HG03139 (cell line): ENCODE data around the gene TMEM17.

ENCODE experiments used
- ATAC-seq: cut with Tn5 transposase; IDR thresholded peaks from one replicate; pipeline ENCODE4 v1.9.1; 2021; ENCODE audit not compliant: unreplicated experiment

TMEM17 gene

GRCh38 chr2:62474176-62474575, 31.8 kb downstream of the TMEM17 start:
- no peak for ATAC-seq

- no peak for ATAC-seq
Measured at GRCh38 chr2:62473246-62473827, 32.7 kb downstream of the TMEM17 start.

DNA sequence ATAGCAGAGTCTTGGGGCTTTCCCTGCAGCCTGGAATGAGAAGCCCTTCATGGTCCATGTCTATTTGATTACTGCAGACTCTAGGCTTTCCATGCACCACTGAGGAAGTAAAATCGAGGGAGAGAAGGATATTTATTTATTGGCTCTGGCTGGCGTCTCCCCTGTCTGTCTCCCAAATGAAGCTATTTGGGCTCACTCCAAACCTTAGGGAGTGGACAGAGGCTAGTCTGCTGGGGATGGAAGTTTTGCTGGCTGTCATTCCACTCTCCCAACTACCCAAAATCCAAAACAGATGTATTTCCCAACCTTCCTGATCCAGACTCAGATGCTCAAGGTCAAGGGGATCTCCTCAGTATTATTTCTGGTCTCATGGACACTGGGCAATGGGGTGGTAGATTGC, 33.7 kb downstream of the TMEM17 start:
- ATAC-seq, result no peak

DNA sequence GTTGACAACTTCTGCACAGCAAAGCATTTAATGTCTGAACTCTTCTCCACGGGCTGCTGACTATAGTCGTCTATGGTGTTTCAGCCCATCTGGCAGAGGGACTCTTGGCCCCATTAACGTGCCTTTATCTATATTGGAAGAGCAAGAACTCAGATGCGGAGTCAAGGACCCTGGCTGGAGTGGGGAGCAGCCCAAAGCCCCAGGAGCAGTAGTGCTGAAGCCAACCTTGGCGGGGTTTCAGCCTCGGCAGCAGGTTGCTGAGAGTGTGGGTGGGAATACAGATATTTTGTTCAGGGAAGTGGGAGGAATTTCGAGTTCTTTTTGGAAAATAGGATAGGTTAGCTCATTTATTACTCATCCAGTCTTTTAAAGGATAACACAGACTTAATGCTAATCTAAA, 34.2 kb downstream of the TMEM17 start:
- no peak for ATAC-seq

DNA sequence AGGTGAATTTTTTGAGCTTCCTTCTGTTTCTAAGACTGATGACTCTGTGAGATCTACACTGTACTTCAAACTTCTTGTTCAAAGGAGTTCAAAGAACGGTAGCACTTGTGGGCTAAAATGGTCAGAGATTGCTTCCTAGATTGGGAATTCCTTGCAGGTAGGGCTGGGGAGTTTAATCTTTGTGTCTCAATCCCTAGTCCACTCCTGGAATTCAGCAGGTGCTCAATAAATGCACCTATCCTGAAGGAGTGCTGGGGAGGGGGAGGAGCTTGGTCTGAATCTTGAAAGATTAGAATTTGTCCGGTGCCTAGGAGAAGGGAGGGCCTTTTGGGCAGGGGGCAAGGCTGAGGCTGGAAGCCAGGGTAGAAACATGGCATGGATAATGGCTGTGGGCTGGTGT, 34.6 kb downstream of the TMEM17 start:
- no peak for ATAC-seq

DNA sequence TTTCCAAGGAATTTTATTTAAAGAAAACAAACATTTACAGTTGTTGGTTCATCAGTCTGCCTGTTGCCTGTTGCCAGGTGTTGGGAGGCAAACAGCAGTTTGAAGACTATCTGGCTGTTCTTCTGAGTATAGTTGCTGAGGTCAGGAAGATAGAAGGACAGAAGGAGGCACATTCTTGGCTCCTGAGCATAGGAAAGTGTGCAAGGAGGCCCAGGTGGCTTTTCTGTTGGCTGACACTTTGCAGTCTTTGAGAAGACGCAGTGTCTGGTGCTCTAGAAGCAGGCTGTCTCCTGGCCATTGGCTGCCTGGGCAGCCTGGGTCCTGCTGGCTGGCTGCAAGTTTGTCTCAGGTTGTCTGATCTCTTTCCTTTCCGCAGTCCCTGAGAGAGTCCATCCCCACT, 36.4 kb downstream of the TMEM17 start:
- no peak for ATAC-seq

DNA sequence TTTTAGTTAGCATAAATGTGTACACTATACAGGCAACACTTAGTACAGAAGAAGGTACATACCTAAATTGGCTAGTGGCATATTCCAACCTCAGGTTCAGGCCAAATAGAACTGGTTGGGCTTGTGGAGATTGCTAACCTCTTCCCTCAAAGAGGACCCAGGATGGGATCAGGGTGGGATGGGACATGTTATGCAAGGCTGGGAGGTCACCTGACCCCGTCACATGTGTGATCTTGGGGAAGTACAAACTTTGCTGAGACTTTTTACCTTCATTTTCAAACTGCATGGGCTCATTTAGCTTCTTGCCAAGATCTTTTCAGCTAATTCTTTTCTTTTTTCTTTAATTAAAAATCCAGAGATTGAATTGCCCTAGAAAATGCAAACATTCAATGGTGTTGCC, 36.9 kb downstream of the TMEM17 start:
- ATAC-seq, result no peak

- ATAC-seq, result no peak
Measured at GRCh38 chr2:62467475-62468321, 38.3 kb downstream of the TMEM17 start.

DNA sequence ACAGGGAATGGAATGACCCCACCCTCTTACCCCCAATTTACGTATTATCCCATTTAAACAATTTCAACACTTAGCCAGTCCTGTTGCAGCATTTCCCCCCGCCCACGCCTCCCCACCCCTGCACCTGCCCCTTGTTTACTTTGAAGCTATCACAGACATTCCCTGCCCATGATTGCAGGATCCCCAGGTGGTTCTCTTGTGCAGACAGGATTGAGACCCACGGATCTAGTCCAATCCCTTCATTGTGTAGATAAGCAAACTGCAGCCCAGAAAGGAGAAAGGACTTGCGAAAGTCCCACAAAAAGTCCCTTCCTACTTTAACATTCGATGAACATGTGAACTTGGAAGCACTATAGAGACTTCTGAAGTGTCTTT, 38.9 kb downstream of the TMEM17 start:
- ATAC-seq, result no peak

GRCh38 chr2:62466503-62466854, 39.5 kb downstream of the TMEM17 start:
- no peak for ATAC-seq

- ATAC-seq, result no peak
Measured at GRCh38 chr2:62465741-62466502, 40.1 kb downstream of the TMEM17 start.

DNA sequence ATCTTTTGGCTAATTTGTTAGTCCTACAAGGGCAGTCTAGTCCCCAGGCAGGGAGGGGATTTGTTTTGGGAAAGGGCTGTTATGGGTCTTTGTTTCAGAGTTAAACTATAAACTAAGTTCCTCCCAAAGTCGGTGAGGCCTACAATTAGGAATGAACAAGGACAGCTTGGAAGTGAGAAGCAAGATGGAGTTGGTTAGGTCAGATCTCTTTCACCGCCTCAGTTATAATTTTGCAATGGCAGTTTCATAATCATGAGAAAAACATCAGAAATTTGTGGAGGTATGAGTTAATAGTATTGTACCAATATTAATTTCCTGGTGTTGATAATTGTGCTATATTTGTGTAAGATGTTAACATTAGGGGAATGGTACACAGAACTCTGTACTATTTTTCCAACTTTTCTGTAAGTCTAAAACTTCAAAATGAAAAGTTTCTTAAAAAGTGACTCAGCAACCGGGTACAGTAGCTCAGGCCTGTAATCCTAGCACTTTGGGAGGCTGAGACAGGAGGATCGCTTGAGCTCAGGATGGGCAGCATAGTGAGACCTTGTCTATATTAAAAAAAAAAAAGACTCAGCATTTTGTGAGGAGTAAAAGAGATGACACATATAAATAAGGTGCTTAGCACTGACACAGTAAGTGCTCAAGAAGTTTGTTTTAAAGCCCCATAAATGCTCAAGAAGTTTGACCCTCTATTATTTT, 40.8 kb downstream of the TMEM17 start:
- no peak for ATAC-seq

DNA sequence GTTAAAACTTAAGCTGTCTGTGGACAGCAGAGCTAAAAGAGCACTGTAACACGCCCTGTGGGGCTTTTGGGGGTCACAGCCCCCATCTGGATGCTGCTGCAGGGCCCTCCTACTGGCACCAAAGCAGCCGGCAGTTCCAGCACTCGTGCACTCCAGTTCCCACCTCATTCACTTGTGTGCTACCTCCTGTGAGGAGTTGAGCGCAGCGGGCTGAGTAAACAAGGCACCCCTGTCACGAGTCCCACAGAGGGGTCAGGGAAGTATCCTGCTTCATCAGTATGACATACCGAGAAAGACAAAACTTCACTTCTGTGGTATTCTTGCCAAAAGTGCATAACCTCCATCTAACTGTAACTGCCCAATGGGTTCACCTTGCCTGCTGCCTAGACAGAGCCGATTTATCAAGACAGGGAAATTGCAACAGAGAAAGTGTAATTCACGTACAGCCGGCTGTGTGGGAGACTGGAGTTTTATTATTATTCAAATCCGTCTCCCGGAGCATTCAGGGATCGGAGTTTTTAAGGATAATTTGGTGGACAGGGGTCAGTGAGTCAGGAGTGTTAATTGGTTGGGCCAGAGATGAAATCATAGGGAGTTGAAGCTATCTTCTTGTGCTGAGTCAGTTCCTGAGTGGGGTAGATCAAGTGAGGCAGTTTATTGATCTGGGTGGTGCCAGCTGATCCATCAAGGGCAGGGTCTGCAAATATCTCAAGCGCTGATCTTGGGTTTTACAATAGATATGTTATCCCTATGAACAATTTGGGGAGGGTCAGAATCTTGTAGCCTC, 41.6 kb downstream of the TMEM17 start:
- ATAC-seq, result no peak

DNA sequence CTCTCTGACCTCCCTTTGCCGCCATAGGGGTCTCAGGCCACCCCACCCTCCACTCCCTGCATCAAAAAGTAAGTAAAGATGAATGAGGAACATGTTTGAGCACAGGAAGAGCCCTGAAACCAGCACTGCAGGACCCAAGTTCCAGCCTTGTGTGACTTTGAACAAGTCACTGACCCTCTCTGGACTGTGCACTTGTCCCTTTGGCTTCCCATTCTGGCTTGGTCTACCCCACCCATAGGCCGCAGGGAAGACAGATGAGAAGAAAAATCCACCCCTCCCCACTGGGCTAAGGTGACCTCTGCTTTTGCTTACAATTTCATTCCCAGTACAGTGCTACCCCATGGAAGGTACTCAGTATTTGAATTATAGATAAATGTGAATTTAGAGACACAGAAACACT, 43.8 kb downstream of the TMEM17 start:
- ATAC-seq, result no peak

DNA sequence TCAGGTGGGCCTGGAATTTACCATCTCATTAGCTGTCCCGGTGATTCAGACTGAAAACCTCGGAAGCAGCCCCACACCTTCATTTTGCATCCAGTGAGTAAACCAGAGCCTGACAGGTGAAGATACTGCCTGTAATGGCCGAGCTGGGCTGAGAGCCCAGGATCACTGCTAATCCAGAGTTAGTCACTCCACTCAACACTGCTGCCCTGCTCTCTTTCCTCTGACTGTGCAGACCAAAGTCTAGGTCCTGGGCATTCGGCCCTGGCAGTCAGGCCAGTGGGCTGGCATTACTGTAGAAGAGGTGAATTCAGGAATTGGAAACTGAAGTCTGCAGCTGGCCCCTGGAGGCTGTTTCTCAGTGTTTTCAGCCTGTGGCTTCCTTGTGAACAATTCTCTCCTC, 44.3 kb downstream of the TMEM17 start:
- ATAC-seq, result no peak

- no peak for ATAC-seq
Measured at GRCh38 chr2:62461017-62461553, 44.9 kb downstream of the TMEM17 start.

- no peak for ATAC-seq
Measured at GRCh38 chr2:62460175-62460574, 45.8 kb downstream of the TMEM17 start.

GRCh38 chr2:62459672-62460071, 46.3 kb downstream of the TMEM17 start:
- ATAC-seq, result no peak

GRCh38 chr2:62459106-62459505, 46.9 kb downstream of the TMEM17 start:
- ATAC-seq, result no peak

DNA sequence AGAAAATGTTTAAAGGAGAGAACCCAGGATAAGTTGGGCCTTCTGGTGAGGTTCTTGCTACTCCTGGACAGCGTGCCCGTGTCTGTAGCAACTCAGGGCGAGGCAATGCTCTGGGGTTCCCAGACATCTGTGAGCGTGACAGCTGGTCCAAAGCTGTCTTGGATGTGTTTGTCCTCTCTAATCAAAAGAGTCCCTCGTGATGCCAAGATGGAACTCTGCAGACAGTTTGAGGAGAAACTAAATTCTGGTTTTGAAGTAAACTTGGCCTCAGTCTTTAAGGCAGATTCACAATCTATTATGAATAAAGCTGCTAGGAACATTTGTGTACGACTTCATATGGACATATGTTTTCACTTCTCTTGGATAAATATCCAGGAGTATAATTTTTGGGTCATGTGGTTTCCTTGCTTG, 47.3 kb downstream of the TMEM17 start:
- no peak for ATAC-seq
